H1 (cell line): Measurements from ENCODE around the gene TGM4. TPM values are rescaled to one million over a fixed set of nuclear protein-coding genes. Genes with fewer than 3 reads are reported as not detected.

Experiments
- CTCF ChIA-PET: fragments of 300-600 bp; sonication (Branson Sonifier 250); formaldehyde crosslinking; loops from one replicate; lab custom pipeline; 2021; ENCODE audit not compliant: partially characterized antibody; lab: Charles Lee
- POLR2A ChIA-PET: fragments of 300-600 bp; sonication (Branson Sonifier 250); formaldehyde crosslinking; loops from one replicate; lab custom pipeline; 2021; ENCODE audit warnings: inconsistent platforms; ENCODE audit not compliant: partially characterized antibody; lab: Charles Lee
- DNase-seq, 2 experiments: peaks; one replicate each; pipeline versions ENCODE4 v3.0.0 to v3.0.0-alpha.2; 2010 to 2022; ENCODE audit warnings: low spot score in 2 of 2, low read depth in 1 of 2, mixed read lengths in 1 of 2
- FAIRE-seq: peaks from 2 replicates; lab custom pipeline; 2011; peaks lifted over from hg19 to GRCh38; lab: Jason Lieb, UNC
- H2AFZ ChIP-seq: 2 replicates; pipeline ENCODE4 v1.8.1; 2012; ENCODE audit warnings: low read length, inconsistent platforms
- H2AK5ac ChIP-seq: 2 replicates; pipeline ENCODE4 v1.6.1; 2013; ENCODE audit warnings: low read depth, low read length
- H2BK120ac ChIP-seq: replicated peaks from 2 replicates; pipeline ENCODE3; 2013; ENCODE audit warnings: low read depth, low read length, inconsistent platforms
- H2BK12ac ChIP-seq: 2 replicates; pipeline ENCODE4 v1.6.1; 2013; ENCODE audit warnings: low read depth, low read length
- H2BK15ac ChIP-seq: 2 replicates; pipeline ENCODE4 v1.6.1; 2013; ENCODE audit warnings: low read length
- H2BK20ac ChIP-seq: 2 replicates; pipeline ENCODE4 v1.6.1; 2013; ENCODE audit warnings: low read length
- H2BK5ac ChIP-seq: 2 replicates; pipeline ENCODE4 v1.6.1; 2013; ENCODE audit warnings: low read depth, low read length
- H3K14ac ChIP-seq: 2 replicates; pipeline ENCODE4 v1.6.1; 2013; ENCODE audit warnings: inconsistent platforms; ENCODE audit not compliant: insufficient read length
- H3K18ac ChIP-seq: 2 replicates; pipeline ENCODE4 v1.6.1; 2013; ENCODE audit warnings: low read length; ENCODE audit errors: extremely low read depth
- H3K23ac ChIP-seq: 2 replicates; pipeline ENCODE4 v1.6.1; 2013; ENCODE audit warnings: inconsistent platforms; ENCODE audit not compliant: insufficient read length
- H3K23me2 ChIP-seq: 2 replicates; pipeline ENCODE4 v1.6.1; 2013; ENCODE audit warnings: low read depth, low read length
- H3K27ac ChIP-seq: 2 replicates; pipeline ENCODE4 v1.6.1; 2011; ENCODE audit warnings: low read depth, low read length, inconsistent platforms
- H3K27me3 ChIP-seq, 4 experiments: replicated peaks in 1 of 4; 1 replicate in 1 of 4; 2 replicates in 3 of 4; pipeline versions ENCODE4 v1.6.1 to v1.8.1; 2011 to 2013; ENCODE audit warnings: low read length in 3 of 4, mild to moderate bottlenecking in 3 of 4, inconsistent platforms in 2 of 4, mixed read lengths in 2 of 4, moderate library complexity in 1 of 4; ENCODE audit not compliant: control insufficient read depth in 3 of 4, insufficient read depth in 3 of 4; ENCODE audit errors: extremely low read depth in 1 of 4
- H3K36me3 ChIP-seq, 4 experiments: 2 replicates each; pipeline versions ENCODE4 v1.6.1 to v1.8.1; 2011 to 2013; ENCODE audit warnings: mild to moderate bottlenecking in 4 of 4, low read length in 3 of 4, moderate library complexity in 2 of 4, control low read depth in 1 of 4, inconsistent platforms in 1 of 4; ENCODE audit not compliant: insufficient read depth in 4 of 4, control insufficient read depth in 2 of 4
- H3K4ac ChIP-seq: replicated peaks from 2 replicates; pipeline ENCODE3; 2013; ENCODE audit warnings: low read length, low read depth, mixed read lengths, inconsistent platforms; ENCODE audit not compliant: insufficient read length
- H3K4me1 ChIP-seq, 4 experiments: replicated peaks in 1 of 4; 1 replicate in 1 of 4; 2 replicates in 3 of 4; pipeline versions ENCODE4 v1.6.1 to v1.8.1; 2011 to 2013; ENCODE audit warnings: low read length in 3 of 4, inconsistent platforms in 2 of 4, mixed read lengths in 1 of 4; ENCODE audit not compliant: insufficient read depth in 4 of 4, control insufficient read depth in 3 of 4
- H3K4me2 ChIP-seq, 2 experiments: 2 replicates each; pipeline versions ENCODE4 v1.6.1 to v1.8.1; 2011 to 2013; ENCODE audit warnings: low read depth in 2 of 2, low read length in 2 of 2, control low read depth in 1 of 2, inconsistent platforms in 1 of 2, mild to moderate bottlenecking in 1 of 2; ENCODE audit not compliant: insufficient read depth in 1 of 2
- H3K4me3 ChIP-seq, 4 experiments: fragments of 200-600, 300-600 bp in 1 of 4; sonication (generic), shearing (Covaris generic), sonication (Bioruptor Twin) in 1 of 4; 2 replicates each; pipeline versions ENCODE4 v1.5.1 to v1.8.1; 2011 to 2016; ENCODE audit warnings: low read length in 4 of 4, low read depth in 3 of 4, control low read depth in 2 of 4, inconsistent platforms in 2 of 4, mild to moderate bottlenecking in 2 of 4, mixed read lengths in 1 of 4, moderate library complexity in 1 of 4; ENCODE audit not compliant: insufficient read depth in 2 of 4; ENCODE audit errors: extremely low read depth in 1 of 4
- H3K56ac ChIP-seq: replicated peaks from 2 replicates; pipeline ENCODE3; 2013; ENCODE audit warnings: low read depth, mild to moderate bottlenecking, mixed read lengths, low read length, inconsistent platforms; ENCODE audit not compliant: insufficient read length
- H3K79me1 ChIP-seq: 2 replicates; pipeline ENCODE4 v1.6.1; 2013; ENCODE audit warnings: low read depth, low read length, control low read depth
- H3K79me2 ChIP-seq, 2 experiments: 2 replicates each; pipeline versions ENCODE4 v1.6.1 to v1.8.1; 2012 to 2013; ENCODE audit warnings: low read length in 2 of 2, mild to moderate bottlenecking in 2 of 2, inconsistent platforms in 1 of 2; ENCODE audit not compliant: insufficient read depth in 2 of 2, control insufficient read depth in 1 of 2
- H3K9ac ChIP-seq, 4 experiments: replicated peaks in 1 of 4; 1 replicate in 1 of 4; 2 replicates in 3 of 4; pipeline versions ENCODE4 v1.6.1 to v1.8.1; 2011 to 2013; ENCODE audit warnings: low read depth in 3 of 4, low read length in 3 of 4, control low read depth in 2 of 4, mild to moderate bottlenecking in 2 of 4, moderate library complexity in 2 of 4, inconsistent platforms in 1 of 4; ENCODE audit errors: extremely low read depth in 1 of 4
- H3K9me3 ChIP-seq, 2 experiments: 2 replicates each; pipeline versions ENCODE4 v1.6.1 to v1.8.1; 2012 to 2013; ENCODE audit warnings: mild to moderate bottlenecking in 2 of 2, moderate library complexity in 2 of 2, control low read depth in 1 of 2, inconsistent platforms in 1 of 2, low read depth in 1 of 2, low read length in 1 of 2, mixed read lengths in 1 of 2; ENCODE audit not compliant: insufficient read depth in 2 of 2
- H4K20me1 ChIP-seq, 2 experiments: replicated peaks in 1 of 2; 2 replicates each; pipeline versions ENCODE3 to v1.8.1; 2011 to 2013; ENCODE audit warnings: inconsistent platforms in 2 of 2, low read length in 2 of 2, mild to moderate bottlenecking in 1 of 2; ENCODE audit not compliant: insufficient read depth in 2 of 2, control insufficient read depth in 1 of 2
- H4K5ac ChIP-seq: 2 replicates; pipeline ENCODE4 v1.6.1; 2013; ENCODE audit warnings: low read length, low read depth, mixed read lengths, inconsistent platforms; ENCODE audit not compliant: insufficient read length
- H4K8ac ChIP-seq: 2 replicates; pipeline ENCODE4 v1.8.0; 2013; ENCODE audit warnings: mild to moderate bottlenecking, moderate library complexity, low read length, inconsistent platforms; ENCODE audit not compliant: insufficient read depth; ENCODE audit errors: extremely low read depth
- H4K91ac ChIP-seq: replicated peaks from 2 replicates; pipeline ENCODE3; 2013; ENCODE audit warnings: low read length, mixed read lengths, inconsistent platforms; ENCODE audit not compliant: insufficient read length
- ATF2 ChIP-seq: IDR thresholded peaks from 2 replicates; pipeline ENCODE4 v1.6.1; 2012; ENCODE audit warnings: low read length, inconsistent platforms
- ATF3 ChIP-seq: IDR thresholded peaks from 2 replicates; pipeline ENCODE4 v1.6.1; 2011; ENCODE audit warnings: low read depth, mild to moderate bottlenecking, low read length; ENCODE audit not compliant: insufficient read depth
- CHD2 ChIP-seq: IDR thresholded peaks from 2 replicates; pipeline ENCODE4 v1.6.1; 2012; ENCODE audit warnings: low read length, improper control_type of control experiment
- CREB1 ChIP-seq: IDR thresholded peaks from 2 replicates; pipeline ENCODE4 v1.6.1; 2012; ENCODE audit warnings: inconsistent platforms
- EZH2 ChIP-seq: fragments of 200-600 bp; sonication (generic); IDR thresholded peaks from 2 replicates; pipeline ENCODE4 v1.7.1; 2012; ENCODE audit warnings: low read depth, mild to moderate bottlenecking, moderate library complexity, low read length, inconsistent platforms; ENCODE audit not compliant: severe bottlenecking
- HDAC2 ChIP-seq, 2 experiments: fragments of 300-600 bp in 1 of 2; sonication (generic) in 1 of 2; IDR thresholded peaks; 2 replicates each; pipeline ENCODE4 v1.6.1; 2011 to 2012; ENCODE audit warnings: low read depth in 2 of 2, low read length in 2 of 2, mild to moderate bottlenecking in 2 of 2, moderate library complexity in 2 of 2, borderline replicate concordance in 1 of 2, inconsistent platforms in 1 of 2
- RAD21 ChIP-seq, 2 experiments: IDR thresholded peaks in 1 of 2; conservative IDR thresholded peaks in 1 of 2; 2 replicates each; pipeline ENCODE4 v1.6.1; 2011; ENCODE audit warnings: low read depth in 2 of 2, low read length in 2 of 2, improper control_type of control experiment in 1 of 2, inconsistent platforms in 1 of 2, mild to moderate bottlenecking in 1 of 2, moderate library complexity in 1 of 2
- RNF2 ChIP-seq: fragments of 200-900, 300-1000 bp; sonication (generic); IDR thresholded peaks from 2 replicates; pipeline ENCODE4 v1.7.1; 2016; ENCODE audit warnings: borderline replicate concordance, low read depth, mild to moderate bottlenecking, antibody characterized with exemption, low read length; ENCODE audit not compliant: poor library complexity, severe bottlenecking; ENCODE audit errors: missing control alignments
- RXRA ChIP-seq: IDR thresholded peaks from 2 replicates; pipeline ENCODE4 v1.6.1; 2011; ENCODE audit warnings: low read depth, mild to moderate bottlenecking, low read length, moderate library complexity; ENCODE audit not compliant: insufficient read depth
- TAF7 ChIP-seq: optimal IDR thresholded peaks from 2 replicates; pipeline ENCODE3; 2011; ENCODE audit warnings: low read depth, mild to moderate bottlenecking, inconsistent platforms, low read length, moderate library complexity, borderline replicate concordance
- WGBS, 2 experiments: shearing (Covaris generic) in 1 of 2; methylation state at CpG; one replicate each; pipeline versions ENCODE4 v1.1.6 to v1.1.7; 2013 to 2015; ENCODE audit warnings: low lambda C conversion rate in 2 of 2, mixed read lengths in 2 of 2, inconsistent platforms in 1 of 2, low coverage in 1 of 2, missing lambda C conversion rate in 1 of 2; ENCODE audit not compliant: insufficient replicate concordance in 2 of 2, insufficient coverage in 1 of 2, insufficient read length in 1 of 2; ENCODE audit errors: extremely low coverage in 1 of 2, missing lambda C conversion rate in 1 of 2; 5-methylcytosine and 5-hydroxymethylcytosine counted together
- polyA plus RNA-seq, 7 experiments: library from polyadenylated mRNA; depleted of rRNA in 3 of 7; stranded (reverse) in 5 of 7; unstranded in 2 of 7; fragments of >200 nt in 5 of 7; fragments of 200-250 nt in 2 of 7; gene quantifications; 1 replicate in 5 of 7; 2 replicates in 1 of 7; 4 replicates in 1 of 7; pipeline versions ENCODE4 v1.2.1 to v1.2.3, GENCODE V29; 2011 to 2013; ENCODE audit warnings: missing spikeins in 2 of 7, mixed read lengths in 2 of 7
- total RNA-seq: library from RNA; stranded (reverse); fragmentation: NEBNext Ultra II Directional; extraction: Animal tissue kit (Norgen Biotek cat#: 25700); gene quantifications from 2 replicates; pipeline ENCODE4 v1.2.1, GENCODE V29; 2021

The TGM4 gene
- total and polyA plus RNA-seq, 2 of the 8 experiments (the other 6 are each of a cell fraction or from before 2014, with no cell fraction given) = 0.02 TPM; not detected in 1

GRCh38 chr3:44896440-44896839 is 22.0 kb downstream of the TGM4 start:
- WGBS, 2 experiments = 78% methylated on average over 2 of the region's 2 CpGs; no CpG with 5 or more reads in 1 of the 2 experiments
- Histone ChIP-seq H2BK12ac (no peak overlapping the region), H3K4ac (no peak overlapping the region), H3K27me3 (no peaks in the 10 kb centered on the region), H3K23me2 (no peaks in the 10 kb centered on the region), H2BK15ac (no peak overlapping the region), H3K79me1 (no peaks in the 10 kb centered on the region; the same call in none of the 2 replicates), H3K18ac (no peak overlapping the region), H4K5ac (no peak overlapping the region), H4K20me1 (no peaks in the 10 kb centered on the region), H3K79me2 (no peaks in the 10 kb centered on the region), H3K56ac (no peak overlapping the region), H3K4me2 (no peak overlapping the region), H2AK5ac (no peak overlapping the region), H3K9ac (no peak overlapping the region), H4K8ac (no peak overlapping the region), H2BK5ac (no peak overlapping the region), H3K23ac (no peak overlapping the region), H4K91ac (no peak overlapping the region), H3K4me3 (no peak overlapping the region), H2BK120ac (no peak overlapping the region), H3K4me1 (peaks cover 0 to 13% (median 9%) of the 10 kb centered on the region in 4 experiments; a peak in 4 of 7 replicates), H3K14ac (no peak overlapping the region), H2AFZ (no peak overlapping the region), H2BK20ac (no peak overlapping the region), H3K27ac (no peak overlapping the region), H3K9me3 (no peaks in the 10 kb centered on the region), H3K36me3 (no peaks in the 10 kb centered on the region)
- ChIA-PET POLR2A (no interaction called here), CTCF (interaction anchor here (0.8 to 1.2 kb wide), 2 partner anchors 11 to 30 kb away, joined by 3 to 5 read pairs; no protein-coding TSS in a partner anchor)
- no peak for FAIRE-seq
- no peak for DNase-seq
- TF ChIP-seq ATF2 (no peak), EZH2 (no peak), ATF3 (no peak), RXRA (no peak), CHD2 (no peak), HDAC2 (IDR thresholded peaks at IDR 0.05; ENCODE audit: borderline replicate concordance in 1 of 2, low read depth in 2 of 2, low read length in 2 of 2) (no peak), CREB1 (no peak), RAD21 (IDR thresholded peaks at IDR 0.05 in 1 of 2, conservative IDR thresholded peaks at IDR 0.05 in 1 of 2; ENCODE audit: low read depth in 2 of 2, low read length in 2 of 2) (no peak), TAF7 (no peak), RNF2 (no peak)
